Large intestine (tissue), 3 donors: ENCODE measurements around the gene FAM135A. TPM values are rescaled to one million over a fixed set of nuclear protein-coding genes. Genes with fewer than 3 reads are reported as not detected.

Source experiments
- DNase-seq, 2 donors: peaks; one replicate each; pipeline versions ENCODE4 v3.0.0 to v3.0.0-alpha.2; 2013
- H3K27ac ChIP-seq: one replicate; pipeline ENCODE4 v1.5.1; 2013; ENCODE audit warnings: low read length
- H3K27me3 ChIP-seq: 2 replicates; pipeline ENCODE4 v1.6.1; 2013; ENCODE audit warnings: low read length; ENCODE audit not compliant: control insufficient read depth, insufficient read depth
- H3K36me3 ChIP-seq: 2 replicates; pipeline ENCODE4 v1.6.1; 2013; ENCODE audit warnings: low read length; ENCODE audit not compliant: control insufficient read depth, insufficient read depth
- H3K4me1 ChIP-seq: one replicate; pipeline ENCODE4 v1.6.1; 2013; ENCODE audit warnings: low read length; ENCODE audit not compliant: control insufficient read depth, insufficient read depth
- H3K4me3 ChIP-seq: one replicate; pipeline ENCODE4 v1.5.1; 2013; ENCODE audit warnings: low read length
- H3K9me3 ChIP-seq: one replicate; pipeline ENCODE4 v1.6.1; 2013; ENCODE audit warnings: mild to moderate bottlenecking, low read depth, low read length, moderate library complexity; ENCODE audit not compliant: control insufficient read depth
- WGBS: methylation state at CpG from one replicate; pipeline ENCODE4 v1.1.5; 2013; ENCODE audit warnings: low lambda C conversion rate; ENCODE audit not compliant: insufficient coverage; 5-methylcytosine and 5-hydroxymethylcytosine counted together
- polyA plus RNA-seq: library from polyadenylated mRNA; unstranded; fragments of 120-200 nt; gene quantifications from one replicate; pipeline ENCODE4 v1.2.1, GENCODE V29; 2013

The FAM135A gene
- polyA plus RNA-seq, 1 donor: 97.2 TPM

DNA sequence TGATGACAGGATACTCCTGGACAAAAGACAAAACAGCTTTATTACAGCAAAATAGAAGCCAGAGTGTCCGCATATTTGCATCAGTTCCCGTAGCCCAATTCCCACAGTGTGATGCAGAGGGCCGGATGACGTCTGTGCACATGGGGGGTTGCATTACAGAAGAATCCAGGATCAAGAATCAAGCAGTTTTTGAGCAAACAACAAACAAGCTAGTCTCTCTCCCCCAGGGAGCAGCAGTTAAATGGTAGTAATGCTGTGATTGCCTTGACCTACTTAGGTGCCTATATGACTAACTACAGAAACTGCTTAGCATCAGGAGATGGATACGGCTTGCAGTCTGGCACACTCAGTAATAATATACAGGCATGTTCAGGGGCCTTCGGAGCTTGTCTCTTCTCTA, 150.2 kb downstream of the FAM135A start:
- no peaks in the 10 kb centered on the region for H3K27me3 ChIP-seq
- H3K9me3 ChIP-seq: peaks cover 2% of the 10 kb centered on the region
- WGBS: no CpG with 5 or more reads among the region's 6 CpGs
- no peak for DNase-seq
- no peak overlapping the region for H3K4me3 ChIP-seq
- H3K36me3 ChIP-seq: peaks cover under 1% of the 10 kb centered on the region
- H3K4me1 ChIP-seq: peaks cover 5% of the 10 kb centered on the region
- no peak overlapping the region for H3K27ac ChIP-seq

DNA sequence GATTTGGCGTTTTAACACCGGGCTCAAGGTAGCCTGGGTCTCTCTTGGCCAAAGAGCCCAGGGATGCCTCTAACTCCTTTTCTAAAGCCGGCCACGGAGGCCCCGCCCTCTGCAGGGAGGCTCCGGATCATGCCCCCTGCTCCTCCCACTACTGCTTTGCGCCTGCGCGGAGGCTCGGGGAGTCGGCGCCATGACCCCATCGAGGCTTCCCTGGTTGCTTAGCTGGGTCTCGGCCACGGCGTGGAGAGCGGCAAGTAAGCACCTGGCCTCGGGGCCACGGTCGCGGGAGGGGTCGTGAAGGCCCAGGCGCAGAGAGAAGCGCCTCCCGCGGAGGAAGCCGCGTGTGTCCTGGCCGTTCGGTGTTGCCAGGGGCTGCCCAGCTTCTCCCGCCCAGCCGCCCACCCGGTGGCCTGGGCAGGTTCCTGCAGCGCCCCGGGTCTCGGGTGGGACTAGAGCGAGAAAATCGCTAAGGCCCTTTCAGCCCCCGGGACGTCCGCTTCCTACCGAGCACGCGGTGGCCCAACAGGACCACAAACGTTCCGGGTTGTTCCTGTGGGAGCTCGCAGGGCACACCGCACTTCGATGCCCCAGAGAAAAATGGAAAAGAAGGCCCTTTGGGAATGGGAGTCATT, 153.6 kb downstream of the FAM135A start, which contains the start of gene SDHAF4:
Gene SDHAF4 (plus strand): TSS at position 180 of the 632 bp plus-strand sequence. CDS start 11 bp downstream, at position 191.
- H3K4me3 ChIP-seq: peak within 1 kb of the TSS; percentile 92
- H3K4me1 ChIP-seq: peaks cover 5% of the 10 kb centered on the region
- no peaks in the 10 kb centered on the region for H3K27me3 ChIP-seq
- peak; percentile 89 to 90 for DNase-seq
- H3K27ac ChIP-seq: peak within 1 kb of the TSS; percentile 83
- H3K9me3 ChIP-seq: peaks cover 2% of the 10 kb centered on the region
- WGBS: no CpG with 5 or more reads among the region's 49 CpGs
- H3K36me3 ChIP-seq: no peaks in the 10 kb centered on the region

DNA sequence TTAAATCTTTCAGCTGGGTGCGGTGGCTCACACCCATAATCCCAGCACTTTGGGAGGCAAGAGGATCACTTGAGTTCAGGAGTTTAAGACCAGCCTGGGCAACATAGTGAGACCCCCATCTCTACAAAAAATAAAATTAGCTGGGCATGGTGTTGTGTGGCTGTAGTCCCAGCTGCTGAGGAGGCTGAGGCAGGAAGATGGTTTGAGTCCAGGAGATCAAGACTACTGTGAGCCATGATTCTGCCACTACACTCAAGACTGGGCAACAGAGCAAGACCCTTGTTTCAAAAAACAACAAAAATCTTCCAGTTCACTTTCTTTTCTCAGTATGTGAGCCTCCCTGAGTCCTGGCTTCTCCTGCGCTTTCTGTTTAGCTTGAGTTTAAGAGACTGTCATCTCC, 161.3 kb downstream of the FAM135A start:
- 100% methylated on average over 1 of the region's 2 CpGs for WGBS

DNA sequence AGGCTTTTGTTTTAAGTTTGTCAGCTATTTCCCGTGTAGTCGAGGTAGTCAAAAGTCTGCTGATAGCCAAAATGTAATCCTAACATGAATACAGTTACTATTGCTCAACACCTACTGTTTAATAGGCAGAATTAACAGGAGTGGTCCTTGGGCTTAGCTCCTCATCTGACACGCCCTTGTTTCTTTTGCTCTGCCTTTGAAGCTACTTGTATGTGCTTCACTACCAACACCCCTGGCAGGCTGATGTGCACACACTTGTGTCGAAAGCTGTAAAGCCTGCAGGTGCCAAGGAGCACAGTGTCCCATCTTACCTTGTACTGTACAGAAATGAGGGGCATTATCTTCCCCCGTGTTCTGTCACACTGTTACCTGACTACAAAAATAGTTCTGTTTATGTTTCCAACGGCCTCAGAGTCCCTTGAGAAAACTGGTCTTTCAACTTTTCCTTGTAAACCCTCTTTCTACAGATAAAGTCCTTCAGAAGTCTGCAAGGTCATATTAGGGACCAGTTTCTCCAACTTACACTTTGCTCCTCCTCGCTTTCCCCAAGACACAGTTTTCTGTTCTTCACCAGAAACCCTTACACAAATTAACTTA, 162.7 kb downstream of the FAM135A start:
- Histone ChIP-seq H3K9me3 (no peaks in the 10 kb centered on the region), H3K27ac (no peak overlapping the region), H3K4me3 (no peak overlapping the region), H3K36me3 (peaks cover 6% of the 10 kb centered on the region), H3K27me3 (no peaks in the 10 kb centered on the region), H3K4me1 (peaks cover 2% of the 10 kb centered on the region)
- 50% methylated on average over 1 of the region's 7 CpGs for WGBS
- peak in 1 of 2 donors; percentile 40 for DNase-seq

More for the DNA sequence above, 161.3 kb downstream of the FAM135A start:
- DNase-seq: no peak
- Histone ChIP-seq H3K27ac (no peak overlapping the region), H3K27me3 (no peaks in the 10 kb centered on the region), H3K4me1 (peaks cover 2% of the 10 kb centered on the region), H3K4me3 (no peak overlapping the region), H3K36me3 (no peaks in the 10 kb centered on the region), H3K9me3 (no peaks in the 10 kb centered on the region)

DNA sequence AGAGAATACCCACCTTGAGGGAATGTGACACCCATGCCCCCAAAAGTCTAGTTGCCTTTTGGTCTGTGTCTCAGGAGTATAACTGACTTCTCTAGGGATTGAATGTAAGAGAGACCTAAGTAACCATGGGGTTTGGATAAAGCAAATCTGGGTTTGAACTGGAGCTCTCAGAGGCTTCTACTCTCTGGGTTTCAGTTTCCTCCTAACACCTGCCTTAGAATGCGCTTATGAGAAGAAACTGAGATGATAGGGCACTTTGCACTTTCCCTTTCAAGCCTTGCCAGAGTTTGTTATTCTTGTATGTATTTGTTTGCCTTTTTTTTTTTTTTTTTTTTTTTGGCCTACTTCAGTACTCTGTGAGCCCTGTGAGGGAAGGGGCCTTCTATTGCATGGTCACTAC, 172.8 kb downstream of the FAM135A start:
- no peaks in the 10 kb centered on the region for H3K4me1 ChIP-seq
- DNase-seq: no peak
- peaks cover 31% of the 10 kb centered on the region for H3K36me3 ChIP-seq
- no peak overlapping the region for H3K4me3 ChIP-seq
- H3K27me3 ChIP-seq: no peaks in the 10 kb centered on the region
- 100% methylated on average over 1 of the region's 1 CpG for WGBS
- H3K9me3 ChIP-seq: no peaks in the 10 kb centered on the region
- H3K27ac ChIP-seq: no peak overlapping the region

DNA sequence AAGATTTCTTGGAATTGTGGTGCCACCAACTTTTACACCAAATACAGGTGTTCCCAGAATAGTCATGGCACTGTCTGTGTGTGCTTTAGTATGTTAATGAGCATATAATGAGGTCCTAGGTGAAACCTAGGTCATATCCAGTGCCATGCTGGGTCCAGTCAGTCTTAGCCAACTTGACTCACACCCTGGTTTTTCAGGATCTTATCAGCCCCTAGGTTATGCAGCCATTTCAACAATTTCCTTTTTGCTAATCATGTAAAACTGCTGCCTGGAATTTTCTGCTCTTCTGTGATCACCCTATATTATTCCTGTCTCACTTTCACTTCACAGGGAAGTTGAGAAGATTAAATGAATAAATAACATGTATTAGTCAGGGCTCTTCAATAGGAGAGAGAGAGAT, 177.1 kb downstream of the FAM135A start:
- Histone ChIP-seq H3K9me3 (peaks cover 4% of the 10 kb centered on the region), H3K4me1 (no peaks in the 10 kb centered on the region), H3K36me3 (peaks cover 12% of the 10 kb centered on the region), H3K27me3 (no peaks in the 10 kb centered on the region), H3K4me3 (no peak overlapping the region), H3K27ac (no peak overlapping the region)
- no peak for DNase-seq

DNA sequence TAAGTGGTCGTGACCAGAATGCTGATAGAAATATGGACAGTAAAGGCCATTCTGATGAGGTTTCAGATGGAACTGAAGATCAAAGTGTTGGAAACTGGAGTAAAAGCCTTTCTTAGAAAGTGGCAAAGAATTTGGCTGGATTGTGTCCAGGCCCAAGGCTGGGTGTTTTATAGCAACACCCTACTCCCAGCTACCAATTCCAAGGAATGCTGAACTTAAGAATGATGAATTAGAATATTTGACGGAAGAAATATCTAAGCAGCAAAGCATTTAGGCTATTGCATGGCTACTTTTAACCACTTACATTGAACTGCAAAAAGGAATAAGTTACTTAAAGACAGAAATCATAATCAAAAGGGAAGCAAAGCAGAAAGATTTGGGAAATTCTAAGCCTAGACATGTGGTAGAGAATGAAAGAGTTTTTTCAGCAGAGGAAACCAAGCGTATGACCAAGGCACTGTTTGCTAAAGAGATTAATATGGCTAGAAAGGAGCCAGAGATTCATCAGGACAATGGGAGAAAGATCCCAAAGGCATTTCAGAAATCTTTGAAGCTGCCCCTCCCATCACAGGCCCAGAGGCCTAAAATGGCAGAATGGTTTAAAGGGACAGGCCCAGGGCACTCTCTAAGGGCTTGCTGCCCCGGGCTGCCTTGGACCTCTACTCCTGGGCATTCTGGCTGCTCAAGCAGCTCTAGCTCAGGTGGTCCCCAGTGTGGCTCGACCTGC, 179.2 kb downstream of the FAM135A start:
- H3K4me3 ChIP-seq: no peak overlapping the region

DNA sequence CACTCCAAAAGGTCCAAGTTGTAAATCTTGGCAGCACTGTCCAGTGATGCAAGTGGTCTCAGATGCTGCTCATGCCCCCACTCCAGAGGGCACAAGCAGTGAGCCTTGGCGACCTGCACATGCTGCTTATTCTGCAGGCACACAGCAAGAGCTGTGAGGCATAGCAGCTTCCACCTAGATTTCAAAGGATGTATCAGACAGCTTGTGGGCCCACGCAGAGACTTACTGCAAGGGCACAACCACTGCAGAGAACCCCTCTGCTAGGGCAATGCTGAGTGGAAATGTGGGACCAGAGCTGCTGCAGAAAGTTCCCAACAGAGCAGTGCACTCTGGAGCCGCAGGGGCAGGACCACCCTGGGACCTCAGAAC, 179.8 kb downstream of the FAM135A start:
- H3K27ac ChIP-seq: no peak overlapping the region
- no peaks in the 10 kb centered on the region for H3K27me3 ChIP-seq
- DNase-seq: no peak
- peaks cover 7% of the 10 kb centered on the region for H3K36me3 ChIP-seq
- no peaks in the 10 kb centered on the region for H3K4me1 ChIP-seq
- no CpG with 5 or more reads among the region's 3 CpGs for WGBS
- H3K9me3 ChIP-seq: peaks cover 4% of the 10 kb centered on the region
- H3K4me3 ChIP-seq: no peak overlapping the region

More for the DNA sequence above, 179.2 kb downstream of the FAM135A start:
- no peak for DNase-seq
- Histone ChIP-seq H3K27ac (no peak overlapping the region), H3K27me3 (no peaks in the 10 kb centered on the region), H3K4me1 (no peaks in the 10 kb centered on the region), H3K9me3 (peaks cover 4% of the 10 kb centered on the region), H3K36me3 (peaks cover 7% of the 10 kb centered on the region)
- 92% methylated on average over 2 of the region's 5 CpGs for WGBS

DNA sequence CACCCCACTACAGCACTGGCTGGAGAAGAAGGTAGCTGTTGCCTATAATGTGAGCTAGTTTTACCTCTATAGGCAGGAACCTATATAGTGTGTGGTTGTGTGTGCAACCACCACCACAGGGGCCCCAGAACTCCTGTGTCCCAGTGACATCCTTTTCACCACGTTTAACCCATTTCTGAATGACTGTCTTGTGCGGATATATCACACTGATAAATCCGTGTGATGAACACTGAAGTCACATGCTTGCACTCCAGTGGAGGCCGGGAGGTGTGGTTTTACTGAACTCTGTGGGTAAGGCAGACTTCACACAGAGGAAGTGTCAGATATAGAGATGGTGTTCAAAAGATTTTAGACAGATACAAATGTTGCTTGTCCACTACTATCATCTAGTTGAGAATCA, 185.9 kb downstream of the FAM135A start:
- Histone ChIP-seq H3K4me3 (no peak overlapping the region), H3K9me3 (peaks cover 4% of the 10 kb centered on the region), H3K27me3 (no peaks in the 10 kb centered on the region), H3K27ac (no peak overlapping the region), H3K4me1 (no peaks in the 10 kb centered on the region), H3K36me3 (no peaks in the 10 kb centered on the region)
- WGBS: no CpG with 5 or more reads among the region's 4 CpGs
- peak in 1 of 2 donors; percentile 21 for DNase-seq

DNA sequence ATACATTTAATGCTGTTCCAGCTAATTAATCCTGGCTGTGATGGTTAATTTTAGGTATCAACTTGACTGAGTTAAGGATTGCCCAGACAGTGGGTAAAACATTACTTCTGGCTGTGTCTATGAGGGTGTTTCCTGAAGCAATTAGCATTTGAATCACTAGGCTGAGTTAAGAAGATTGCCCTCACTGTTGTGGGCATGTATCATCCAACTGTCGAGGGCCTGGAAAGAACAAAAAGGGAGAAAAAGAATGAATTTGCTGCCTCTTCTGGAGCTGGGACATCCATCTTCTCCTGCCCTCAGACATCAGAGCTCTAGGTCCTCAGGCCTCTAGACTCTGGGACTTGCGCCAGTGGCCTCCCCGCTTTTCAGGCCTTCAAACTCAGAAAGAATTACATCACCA, 187.7 kb downstream of the FAM135A start:
- Histone ChIP-seq H3K27me3 (no peaks in the 10 kb centered on the region), H3K27ac (no peak overlapping the region), H3K4me1 (no peaks in the 10 kb centered on the region), H3K9me3 (no peaks in the 10 kb centered on the region), H3K4me3 (no peak overlapping the region), H3K36me3 (no peaks in the 10 kb centered on the region)
- WGBS: no CpG with 5 or more reads among the region's 3 CpGs
- DNase-seq: no peak
